ENCODE measurements around the gene C1QB. TPM values are rescaled to one million over a fixed set of nuclear protein-coding genes. Genes with fewer than 3 reads are reported as not detected.

Gene C1QB
- polyA plus RNA-seq, 1 of the 3 experiments (the other 2 are of a cell fraction), result not detected

GRCh38 chr1:22710701-22711049 lies 57.6 kb downstream of the C1QB start, which contains the start of gene EPHB2:
TSS of gene EPHB2 (plus strand) at chr1:22710839. CDS start at chr1:22710983, 144 bp downstream.
- peak; percentile 96 for DNase-seq
- peak within 1 kb of the TSS in 1 of 2 experiments; percentile 91; a peak in 2 of 4 replicates for H3K27ac ChIP-seq (ENCODE audit: low read depth in 2 of 2, low read length in 1 of 2)

GRCh38 chr1:22711071-22711470 lies 58.0 kb downstream of the C1QB start:
- peak overlapping the region; percentile 69 to 73 for H3K4me3 ChIP-seq (ENCODE audit: low read depth in 2 of 2, low read length in 1 of 2)
- ChIA-PET CTCF (interaction anchor here (0.9 to 2.3 kb wide), 3 partner anchors 107 to 253 kb away, joined by 3 to 20 read pairs (median 3); no protein-coding TSS in a partner anchor), POLR2A (no interaction called here)
- H3K9me2 ChIP-seq, result no peaks in the 10 kb centered on the region
- H3K9ac ChIP-seq, result peak overlapping the region; percentile 67; the same call in 1 of the 2 replicates
- H3K79me2 ChIP-seq (ENCODE audit: insufficient read depth), result peaks cover 47% of the 10 kb centered on the region
- DNase-seq, result peak; percentile 78
- H3K27ac ChIP-seq (ENCODE audit: low read depth in 2 of 2, low read length in 1 of 2), result peak overlapping the region in 1 of 2 experiments; percentile 91; a peak in 2 of 4 replicates
- H3F3A ChIP-seq (replicated peaks; ENCODE audit: insufficient read depth), result no peaks in the 10 kb centered on the region
- H3K27me3 ChIP-seq (ENCODE audit: insufficient read depth), result no peaks in the 10 kb centered on the region
- no CpG with 5 or more reads among the region's 60 CpGs for WGBS (ENCODE audit: low lambda C conversion rate)
- H2AFZ ChIP-seq (ENCODE audit: low read depth), result no peak overlapping the region
- no peaks in the 10 kb centered on the region for H3K36me3 ChIP-seq (replicated peaks in 1 of 2; ENCODE audit: control insufficient read depth in 1 of 2, insufficient read depth in 2 of 2, low read length in 1 of 2)
- H3K4me2 ChIP-seq, result peak overlapping the region; percentile 89; the same call in 1 of the 2 replicates
- peaks cover 0 to 30% of the 10 kb centered on the region in 2 experiments; a peak in 1 of 4 replicates for H3K4me1 ChIP-seq (ENCODE audit: control insufficient read depth in 1 of 2, insufficient read depth in 2 of 2, low read depth in 1 of 2, low read length in 1 of 2)
- peaks cover 40% of the 10 kb centered on the region for H4K20me1 ChIP-seq (ENCODE audit: insufficient read depth)
- no peak for TF ChIP-seq CTCF (IDR thresholded peaks at IDR 0.05)
- no peak for TF ChIP-seq USF1 (IDR thresholded peaks at IDR 0.05; ENCODE audit: borderline replicate concordance, low read depth)
- no peak for TF ChIP-seq TEAD4 (IDR thresholded peaks at IDR 0.05; ENCODE audit: borderline replicate concordance, insufficient read depth)
- no peak for TF ChIP-seq NRF1 (IDR thresholded peaks at IDR 0.05; ENCODE audit: low read depth, low read length)
- TF ChIP-seq EP300 (IDR thresholded peaks at IDR 0.05; ENCODE audit: borderline replicate concordance in 1 of 2, low read depth in 1 of 2, low read length in 1 of 2), result no peak
- TF ChIP-seq MXI1 (IDR thresholded peaks at IDR 0.05; ENCODE audit: low read depth, low read length), result no peak
- TF ChIP-seq POLR2AphosphoS5 (IDR thresholded peaks at IDR 0.05; ENCODE audit: low read depth, low read length), result no peak
- no peak for TF ChIP-seq YY1 (IDR thresholded peaks at IDR 0.05; ENCODE audit: low read depth)
- TF ChIP-seq ELF1 (IDR thresholded peaks at IDR 0.05), result no peak
- no peak for TF ChIP-seq GATA2 (CRISPR knock-in tag; IDR thresholded peaks at IDR 0.05)
- TF ChIP-seq FOSL2 (IDR thresholded peaks at IDR 0.05; ENCODE audit: borderline replicate concordance, low read depth), result no peak
- TF ChIP-seq TAF1 (IDR thresholded peaks at IDR 0.05; ENCODE audit: borderline replicate concordance, low read depth, low read length), result no peak
- TF ChIP-seq SMC3 (IDR thresholded peaks at IDR 0.05; ENCODE audit: low read depth, low read length), result no peak
- H3K9me3 ChIP-seq, result no peaks in the 10 kb centered on the region

More at GRCh38 chr1:22710701-22711049, 57.6 kb downstream of the C1QB start, which contains the start of gene EPHB2:
- Histone ChIP-seq H3K36me3 (replicated peaks in 1 of 2; ENCODE audit: control insufficient read depth in 1 of 2, insufficient read depth in 2 of 2, low read length in 1 of 2) (no peaks in the 10 kb centered on the region), H3F3A (replicated peaks; ENCODE audit: insufficient read depth) (peaks cover under 1% of the 10 kb centered on the region), H4K20me1 (ENCODE audit: insufficient read depth) (peaks cover 36% of the 10 kb centered on the region), H3K9ac (peak within 1 kb of the TSS; percentile 67; the same call in 1 of the 2 replicates), H3K4me1 (ENCODE audit: control insufficient read depth in 1 of 2, insufficient read depth in 2 of 2, low read depth in 1 of 2, low read length in 1 of 2) (peaks cover 0 to 30% of the 10 kb centered on the region in 2 experiments; a peak in 1 of 4 replicates), H2AFZ (ENCODE audit: low read depth) (peak within 1 kb of the TSS; percentile 84), H3K4me3 (ENCODE audit: low read depth in 2 of 2, low read length in 1 of 2) (peak within 1 kb of the TSS; percentile 69 to 73), H3K9me2 (no peaks in the 10 kb centered on the region), H3K4me2 (peak within 1 kb of the TSS; percentile 94), H3K79me2 (ENCODE audit: insufficient read depth) (peaks cover 43% of the 10 kb centered on the region), H3K9me3 (no peaks in the 10 kb centered on the region), H3K27me3 (ENCODE audit: insufficient read depth) (no peaks in the 10 kb centered on the region)
- POLR2A ChIA-PET, result no interaction called here
- TF ChIP-seq TAF1 (IDR thresholded peaks at IDR 0.05; ENCODE audit: borderline replicate concordance, low read depth, low read length), result peak; percentile 87; the same call in 1 of the 2 replicates
- no peak for TF ChIP-seq CHD2 (IDR thresholded peaks at IDR 0.05; ENCODE audit: low read length, partially characterized antibody)
- TF ChIP-seq FOXJ3 (CRISPR knock-in tag; IDR thresholded peaks at IDR 0.05), result no peak
- no peak for TF ChIP-seq RXRA (IDR thresholded peaks at IDR 0.05; ENCODE audit: borderline replicate concordance, low read depth)
- TF ChIP-seq MXI1 (IDR thresholded peaks at IDR 0.05; ENCODE audit: low read depth, low read length), result no peak; the same call in 1 of the 2 replicates
- TF ChIP-seq POLR2AphosphoS5 (IDR thresholded peaks at IDR 0.05; ENCODE audit: low read depth, low read length), result peak; percentile 57; the same call in 1 of the 2 replicates
- no peak for TF ChIP-seq TCF12 (IDR thresholded peaks at IDR 0.05)
- CTCF ChIA-PET, result no interaction called here
- 0% methylated on average over 3 of the region's 55 CpGs for WGBS (ENCODE audit: low lambda C conversion rate)

All from SK-N-SH (cell line).